Karpas-422 (cell line): ENCODE data around the gene CDC42EP5. TPM values are rescaled to one million over a fixed set of nuclear protein-coding genes. Genes with fewer than 3 reads are reported as not detected.

Experiments
- DNase-seq: peaks from one replicate; pipeline ENCODE4 v3.0.0-alpha.2; 2015
- H2AFZ ChIP-seq: fragments of 200-600 bp; sonication (generic); 2 replicates; pipeline ENCODE4 v1.6.1; 2014; ENCODE audit warnings: antibody characterized with exemption, low read length, mixed read lengths
- H3K27ac ChIP-seq: fragments of 200-600 bp; sonication (generic); 2 replicates; pipeline ENCODE4 v1.5.1; 2014; ENCODE audit warnings: mild to moderate bottlenecking, low read length, moderate library complexity
- H3K27me3 ChIP-seq: fragments of 200-600 bp; sonication (generic); 2 replicates; pipeline ENCODE4 v1.6.1; 2014; ENCODE audit warnings: low read length, mixed read lengths
- H3K36me3 ChIP-seq: fragments of 200-600 bp; sonication (generic); 2 replicates; pipeline ENCODE4 v1.6.1; 2014; ENCODE audit warnings: low read length, mixed read lengths; ENCODE audit not compliant: insufficient read depth
- H3K4me1 ChIP-seq: fragments of 200-600 bp; sonication (generic); 2 replicates; pipeline ENCODE4 v1.6.1; 2014; ENCODE audit warnings: mild to moderate bottlenecking, low read length, mixed read lengths
- H3K4me2 ChIP-seq: fragments of 200-600 bp; sonication (generic); 2 replicates; pipeline ENCODE4 v1.6.1; 2014; ENCODE audit warnings: low read length, low read depth, mild to moderate bottlenecking; ENCODE audit not compliant: poor library complexity, severe bottlenecking
- H3K4me3 ChIP-seq: fragments of 200-600 bp; sonication (generic); 2 replicates; pipeline ENCODE4 v1.5.1; 2014; ENCODE audit warnings: mild to moderate bottlenecking, antibody characterized with exemption, low read length, mixed read lengths
- H3K79me2 ChIP-seq: fragments of 200-600 bp; sonication (generic); 2 replicates; pipeline ENCODE4 v1.6.1; 2014; ENCODE audit warnings: mild to moderate bottlenecking, low read length, mixed read lengths
- H3K9ac ChIP-seq: fragments of 200-600 bp; sonication (generic); 2 replicates; pipeline ENCODE4 v1.6.0; 2014; ENCODE audit warnings: low read length
- H3K9me2 ChIP-seq: fragments of 200-600 bp; sonication (generic), shearing (Covaris generic); replicated peaks from 2 replicates; pipeline ENCODE4 v1.6.0; 2014; ENCODE audit warnings: mild to moderate bottlenecking, low read length, moderate library complexity; ENCODE audit not compliant: insufficient read depth
- H3K9me3 ChIP-seq: fragments of 300-700, 200-600 bp; sonication (generic); 2 replicates; pipeline ENCODE4 v1.6.1; 2014; ENCODE audit warnings: low read length, mixed read lengths
- H4K20me1 ChIP-seq: fragments of 200-600 bp; sonication (generic); 2 replicates; pipeline ENCODE4 v1.6.1; 2014; ENCODE audit warnings: mild to moderate bottlenecking, antibody characterized with exemption, low read length, low read depth; ENCODE audit not compliant: insufficient read depth
- total RNA-seq: library from RNA; depleted of rRNA; stranded (reverse); fragments of >200 nt; shearing (Covaris generic); gene quantifications from 2 replicates; pipeline ENCODE4 v1.2.3, GENCODE V29; 2014; ENCODE audit warnings: low replicate concordance

CDC42EP5 gene
- total RNA-seq, 1 experiment from 2014 or later = not detected

DNA sequence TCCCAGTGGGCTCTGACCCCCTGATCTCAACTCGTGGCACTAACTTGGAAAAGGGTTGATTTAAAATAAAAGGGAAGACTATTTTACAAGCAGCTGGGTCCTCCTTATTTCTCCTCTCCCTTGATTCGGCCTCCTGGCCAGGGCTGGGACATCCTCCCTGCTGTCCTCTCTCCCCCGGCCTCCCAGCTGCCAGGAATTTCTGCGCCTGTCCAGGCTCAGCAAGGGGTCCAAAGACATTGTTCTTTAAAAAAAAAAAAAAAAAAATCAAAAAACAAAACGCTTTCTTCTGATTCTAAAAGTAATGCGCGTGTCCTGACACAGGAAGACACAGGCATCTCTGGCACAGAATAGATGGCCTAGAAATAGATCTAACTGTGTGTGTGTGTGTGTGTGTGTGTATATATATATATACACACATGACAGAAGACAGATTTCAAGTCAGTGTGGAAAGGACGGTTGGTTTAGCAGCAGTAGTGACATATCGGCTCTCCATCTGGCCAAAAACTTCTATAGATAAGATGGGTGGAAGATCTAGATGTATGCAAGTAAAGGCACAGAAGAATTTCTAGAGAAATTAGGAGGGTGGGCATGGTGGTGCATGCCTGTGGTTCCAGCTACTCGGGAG is 36.4 kb downstream of the CDC42EP5 start:
- no peak overlapping the region for H3K4me2 ChIP-seq
- peaks cover 6% of the 10 kb centered on the region; the same call in 1 of the 2 replicates for H3K79me2 ChIP-seq
- H4K20me1 ChIP-seq = peaks cover 43% of the 10 kb centered on the region
- H3K36me3 ChIP-seq = no peaks in the 10 kb centered on the region
- H2AFZ ChIP-seq = no peak overlapping the region
- H3K27me3 ChIP-seq = no peaks in the 10 kb centered on the region
- H3K4me3 ChIP-seq = no peak overlapping the region
- H3K9ac ChIP-seq = no peak overlapping the region
- no peak for DNase-seq
- no peaks in the 10 kb centered on the region for H3K9me2 ChIP-seq
- no peaks in the 10 kb centered on the region for H3K4me1 ChIP-seq
- no peak overlapping the region for H3K27ac ChIP-seq
- H3K9me3 ChIP-seq = no peaks in the 10 kb centered on the region

- Histone ChIP-seq H4K20me1 (peaks cover 48% of the 10 kb centered on the region), H3K36me3 (no peaks in the 10 kb centered on the region), H3K4me3 (no peak overlapping the region), H3K79me2 (peaks cover 5% of the 10 kb centered on the region; the same call in 1 of the 2 replicates), H3K4me1 (no peaks in the 10 kb centered on the region), H3K4me2 (no peak overlapping the region), H3K27me3 (no peaks in the 10 kb centered on the region), H3K27ac (no peak overlapping the region), H3K9me3 (no peaks in the 10 kb centered on the region), H3K9ac (no peak overlapping the region), H3K9me2 (no peaks in the 10 kb centered on the region), H2AFZ (no peak overlapping the region)
- DNase-seq = no peak
These were observed 37.0 kb downstream of the CDC42EP5 start for GRCh38 chr19:54436031-54436523.

GRCh38 chr19:54435551-54436016 is 37.5 kb downstream of the CDC42EP5 start:
- no peak overlapping the region for H3K4me2 ChIP-seq
- H3K27ac ChIP-seq = no peak overlapping the region
- no peaks in the 10 kb centered on the region for H3K9me2 ChIP-seq
- H4K20me1 ChIP-seq = peaks cover 45% of the 10 kb centered on the region
- H3K9ac ChIP-seq = no peak overlapping the region
- no peaks in the 10 kb centered on the region for H3K36me3 ChIP-seq
- H3K79me2 ChIP-seq = no peaks in the 10 kb centered on the region; the same call in 1 of the 2 replicates
- H3K4me1 ChIP-seq = no peaks in the 10 kb centered on the region
- H2AFZ ChIP-seq = no peak overlapping the region
- H3K27me3 ChIP-seq = no peaks in the 10 kb centered on the region
- no peaks in the 10 kb centered on the region for H3K9me3 ChIP-seq
- H3K4me3 ChIP-seq = no peak overlapping the region
- no peak for DNase-seq

- no peak overlapping the region for H2AFZ ChIP-seq
- peaks cover 45% of the 10 kb centered on the region for H4K20me1 ChIP-seq
- H3K36me3 ChIP-seq = no peaks in the 10 kb centered on the region
- H3K4me1 ChIP-seq = no peaks in the 10 kb centered on the region
- H3K27me3 ChIP-seq = no peaks in the 10 kb centered on the region
- H3K9me3 ChIP-seq = no peaks in the 10 kb centered on the region
- no peak overlapping the region for H3K4me3 ChIP-seq
- H3K9ac ChIP-seq = no peak overlapping the region
- H3K27ac ChIP-seq = no peak overlapping the region
- DNase-seq = no peak
- H3K9me2 ChIP-seq = no peaks in the 10 kb centered on the region
- no peaks in the 10 kb centered on the region for H3K79me2 ChIP-seq
- H3K4me2 ChIP-seq = no peak overlapping the region
These were observed 38.3 kb downstream of the CDC42EP5 start for GRCh38 chr19:54434873-54435214.

GRCh38 chr19:54434112-54434872 is 38.8 kb downstream of the CDC42EP5 start:
- Histone ChIP-seq H3K4me1 (no peaks in the 10 kb centered on the region), H3K9ac (no peak overlapping the region), H3K4me2 (no peak overlapping the region), H3K36me3 (no peaks in the 10 kb centered on the region), H4K20me1 (peaks cover 44% of the 10 kb centered on the region), H3K9me3 (no peaks in the 10 kb centered on the region), H3K4me3 (no peak overlapping the region), H2AFZ (no peak overlapping the region), H3K27me3 (no peaks in the 10 kb centered on the region), H3K9me2 (no peaks in the 10 kb centered on the region), H3K27ac (no peak overlapping the region), H3K79me2 (no peaks in the 10 kb centered on the region)
- DNase-seq = no peak

DNA sequence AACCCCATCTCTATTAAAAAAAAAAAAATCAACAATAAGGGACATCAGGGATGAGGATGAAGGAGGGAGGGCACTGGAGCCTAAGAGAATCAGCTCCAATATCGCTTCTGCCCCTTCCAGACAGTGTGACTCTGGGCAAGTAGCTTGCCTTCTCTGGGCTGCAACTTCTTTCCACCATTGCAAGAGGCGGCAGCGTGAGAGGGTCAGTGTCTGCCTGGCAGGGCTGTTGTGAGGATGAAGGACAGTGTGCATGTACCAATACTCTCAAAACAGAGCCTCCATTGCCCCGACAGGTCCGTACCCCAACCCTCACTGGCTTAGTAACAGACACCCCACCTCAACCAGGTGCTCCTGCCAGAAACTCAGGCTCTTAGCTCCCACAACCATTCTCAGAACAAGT is 39.4 kb downstream of the CDC42EP5 start:
- H4K20me1 ChIP-seq = peaks cover 39% of the 10 kb centered on the region
- no peaks in the 10 kb centered on the region for H3K79me2 ChIP-seq
- no peaks in the 10 kb centered on the region for H3K9me2 ChIP-seq
- no peaks in the 10 kb centered on the region for H3K27me3 ChIP-seq
- H3K4me1 ChIP-seq = no peaks in the 10 kb centered on the region
- no peaks in the 10 kb centered on the region for H3K36me3 ChIP-seq
- H3K9ac ChIP-seq = no peak overlapping the region
- H2AFZ ChIP-seq = no peak overlapping the region
- DNase-seq = no peak
- H3K27ac ChIP-seq = no peak overlapping the region
- no peak overlapping the region for H3K4me2 ChIP-seq
- no peak overlapping the region for H3K4me3 ChIP-seq
- H3K9me3 ChIP-seq = no peaks in the 10 kb centered on the region

- no peak for DNase-seq
- H3K27me3 ChIP-seq = no peaks in the 10 kb centered on the region
- H3K4me1 ChIP-seq = no peaks in the 10 kb centered on the region
- H4K20me1 ChIP-seq = peaks cover 36% of the 10 kb centered on the region
- H3K27ac ChIP-seq = no peak overlapping the region
- no peak overlapping the region for H2AFZ ChIP-seq
- no peaks in the 10 kb centered on the region for H3K79me2 ChIP-seq
- no peak overlapping the region for H3K4me3 ChIP-seq
- H3K36me3 ChIP-seq = no peaks in the 10 kb centered on the region
- no peak overlapping the region for H3K4me2 ChIP-seq
- H3K9me2 ChIP-seq = no peaks in the 10 kb centered on the region
- H3K9ac ChIP-seq = no peak overlapping the region
- no peaks in the 10 kb centered on the region for H3K9me3 ChIP-seq
These were observed 40.9 kb downstream of the CDC42EP5 start for GRCh38 chr19:54432144-54432738.

DNA sequence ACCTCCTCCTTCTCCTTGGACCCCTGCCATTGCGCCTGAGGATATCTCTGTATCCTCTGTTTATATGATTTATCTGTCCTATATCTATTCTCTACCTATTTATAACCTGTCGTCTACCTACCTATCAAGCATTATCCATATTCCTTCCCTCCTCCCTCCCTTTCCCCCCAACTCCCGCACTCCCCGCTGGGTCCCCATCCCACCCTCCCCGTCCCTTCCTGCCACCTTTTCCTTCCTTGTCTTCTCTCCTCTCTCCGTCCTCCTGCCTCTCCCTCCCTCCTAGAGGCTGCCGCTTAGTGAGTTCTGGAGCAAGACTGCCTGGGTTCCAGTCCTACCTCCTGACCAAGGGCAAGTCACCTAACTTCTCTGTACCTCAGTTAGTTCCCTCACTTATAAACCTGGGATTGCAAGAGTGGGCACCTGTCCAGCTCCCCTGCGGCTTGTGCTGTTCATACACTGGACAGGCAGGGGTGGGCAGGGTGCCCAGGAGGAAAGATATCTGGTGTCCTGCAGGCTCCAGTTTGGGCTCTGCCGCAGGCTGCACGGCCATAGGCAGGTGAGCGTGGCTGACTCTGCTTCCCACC is 41.7 kb downstream of the CDC42EP5 start:
- no peaks in the 10 kb centered on the region for H3K27me3 ChIP-seq
- H4K20me1 ChIP-seq = peaks cover 33% of the 10 kb centered on the region
- no peak for DNase-seq
- H3K79me2 ChIP-seq = no peaks in the 10 kb centered on the region
- H3K4me2 ChIP-seq = no peak overlapping the region
- no peak overlapping the region for H3K4me3 ChIP-seq
- H3K4me1 ChIP-seq = no peaks in the 10 kb centered on the region
- H3K9ac ChIP-seq = no peak overlapping the region
- H2AFZ ChIP-seq = no peak overlapping the region
- no peaks in the 10 kb centered on the region for H3K9me3 ChIP-seq
- no peak overlapping the region for H3K27ac ChIP-seq
- H3K36me3 ChIP-seq = no peaks in the 10 kb centered on the region
- H3K9me2 ChIP-seq = no peaks in the 10 kb centered on the region
